GM06990 (cell line): Measurements from ENCODE around the gene C2orf42.

Experiments
- DNase-seq: peaks from one replicate; pipeline ENCODE4 v3.0.0-alpha.2; 2011; ENCODE audit not compliant: insufficient read length; ENCODE audit errors: extremely low read depth
- H3K27me3 ChIP-seq: replicated peaks from 2 replicates; pipeline ENCODE4 v1.6.0; 2011; ENCODE audit warnings: low read length; ENCODE audit not compliant: control insufficient read depth, insufficient read depth
- H3K36me3 ChIP-seq: 2 replicates; pipeline ENCODE4 v1.5.1; 2011; ENCODE audit warnings: low read length; ENCODE audit not compliant: control insufficient read depth, insufficient read depth
- H3K4me3 ChIP-seq: replicated peaks from 2 replicates; pipeline ENCODE4 v1.5.1; 2011; ENCODE audit warnings: low read depth, mild to moderate bottlenecking, control low read depth, low read length
- CTCF ChIP-seq: IDR thresholded peaks from 2 replicates; pipeline ENCODE4 v1.5.1; 2011; ENCODE audit warnings: low read length, control low read depth, mild to moderate bottlenecking, inconsistent platforms; ENCODE audit not compliant: insufficient read depth, poor library complexity, severe bottlenecking

Gene C2orf42

GRCh38 chr2:70202236-70202806 lies 11.5 kb upstream of the C2orf42 start:
- H3K36me3 ChIP-seq: no peaks in the 10 kb centered on the region
- no peak for DNase-seq
- TF ChIP-seq CTCF: no peak

DNA sequence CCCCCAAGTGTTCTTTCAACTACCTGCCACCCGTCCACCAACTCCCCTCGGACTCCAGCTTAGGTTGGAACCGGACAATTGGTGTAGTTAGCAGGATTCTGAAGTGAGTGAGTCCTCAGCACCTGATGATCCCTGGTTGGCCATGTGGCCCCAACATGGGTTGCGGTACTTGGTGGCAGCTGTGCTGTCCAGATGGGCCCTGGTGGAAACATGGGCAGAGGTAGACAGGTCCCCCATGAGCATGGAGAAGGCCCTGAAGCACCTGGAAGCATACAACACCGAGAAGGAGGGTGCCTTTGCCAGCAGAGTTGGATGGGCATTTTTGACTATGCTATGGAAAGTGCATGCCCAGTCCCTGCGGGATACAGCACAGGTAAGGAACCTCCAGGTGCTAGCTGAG lies 11.0 kb upstream of the C2orf42 start:
- TF ChIP-seq CTCF: no peak
- no peaks in the 10 kb centered on the region for H3K36me3 ChIP-seq
- no peak for DNase-seq
- H3K4me3 ChIP-seq: no peak overlapping the region
- no peaks in the 10 kb centered on the region for H3K27me3 ChIP-seq

More at GRCh38 chr2:70202236-70202806, 11.5 kb upstream of the C2orf42 start:
- no peak overlapping the region for H3K4me3 ChIP-seq
- H3K27me3 ChIP-seq: no peaks in the 10 kb centered on the region

DNA sequence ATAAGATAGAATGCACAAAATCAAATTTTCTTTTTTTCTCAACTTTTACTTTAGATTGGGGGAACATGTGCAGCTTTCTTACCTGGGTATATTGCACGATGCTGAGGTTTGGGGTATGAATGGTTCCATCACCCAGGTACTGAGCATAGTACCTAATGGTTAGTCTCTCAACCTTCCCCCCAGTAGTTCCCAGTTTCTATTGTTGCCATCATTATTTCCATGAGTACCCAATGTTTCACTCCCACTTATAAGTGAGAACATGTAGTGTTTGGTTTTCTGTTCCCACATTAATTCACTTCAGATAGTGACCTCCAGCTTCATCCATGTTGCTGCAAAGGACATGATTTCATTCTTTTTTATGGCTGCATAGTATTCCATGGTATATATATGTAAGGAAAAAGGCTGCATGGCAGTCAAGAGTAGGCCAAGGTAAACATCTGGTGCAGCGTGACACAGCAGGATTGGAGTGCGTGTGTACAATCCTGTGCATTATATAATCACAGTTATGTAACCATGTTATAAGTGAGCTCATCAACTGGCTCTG lies 10.5 kb upstream of the C2orf42 start:
- Histone ChIP-seq H3K36me3 (no peaks in the 10 kb centered on the region), H3K4me3 (no peak overlapping the region), H3K27me3 (no peaks in the 10 kb centered on the region)
- no peak for DNase-seq
- no peak for TF ChIP-seq CTCF

DNA sequence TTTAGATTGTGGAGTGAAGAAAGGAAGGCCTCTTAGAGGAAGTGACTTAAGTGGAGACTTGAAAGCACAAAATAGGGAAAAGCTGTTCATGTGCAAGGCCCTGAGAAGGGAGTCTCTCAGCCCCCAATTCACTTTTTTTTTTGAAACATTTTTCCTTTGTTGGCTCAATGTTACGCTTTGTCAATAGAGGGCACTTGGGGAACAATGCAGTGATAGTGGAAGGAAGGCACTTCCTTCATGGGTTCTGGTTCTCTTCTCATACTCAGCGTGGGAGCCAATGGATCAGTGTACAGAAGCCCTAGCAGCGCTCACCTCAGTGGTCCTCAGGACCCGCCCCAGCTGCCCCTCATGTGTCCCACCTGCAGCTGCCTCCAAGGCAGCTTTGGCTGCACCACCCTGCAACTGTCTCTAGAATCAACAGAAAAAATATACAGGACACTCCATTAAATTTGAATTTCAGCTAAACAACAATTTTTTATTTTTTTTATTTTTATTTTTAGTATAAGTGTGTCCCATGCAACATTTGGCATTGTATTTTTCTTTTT lies 8.6 kb upstream of the C2orf42 start:
- no peak for DNase-seq
- TF ChIP-seq CTCF: peak; percentile 2
- Histone ChIP-seq H3K4me3 (no peak overlapping the region), H3K36me3 (no peaks in the 10 kb centered on the region), H3K27me3 (no peaks in the 10 kb centered on the region)

DNA sequence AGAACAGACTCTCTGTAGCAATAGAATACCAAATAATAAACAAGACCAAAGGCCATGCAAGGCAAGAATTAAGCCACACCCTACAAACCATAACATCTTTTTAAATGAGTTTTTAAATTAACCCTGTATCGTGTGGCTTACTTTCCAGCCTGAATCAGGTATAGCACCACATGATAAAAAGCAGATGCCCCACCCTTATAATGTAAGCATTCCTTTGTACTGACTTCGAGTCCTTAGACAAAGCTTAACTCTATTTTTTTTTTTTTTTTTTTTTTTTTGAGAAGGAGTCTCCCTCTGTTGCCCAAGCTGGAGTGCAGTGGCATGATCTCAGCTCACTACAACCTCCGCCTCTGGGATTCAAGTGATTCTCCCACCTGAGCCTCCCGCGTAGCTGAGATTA lies 1.7 kb upstream of the C2orf42 start:
- TF ChIP-seq CTCF: no peak
- Histone ChIP-seq H3K27me3 (no peaks in the 10 kb centered on the region), H3K36me3 (no peaks in the 10 kb centered on the region), H3K4me3 (no peak overlapping the region)
- DNase-seq: no peak
